A549 (cell line): ENCODE measurements around the gene DGKA. TPM values are rescaled to one million over a fixed set of nuclear protein-coding genes. Genes with fewer than 3 reads are reported as not detected.

ENCODE experiments used
- ATAC-seq, 2 experiments: fragments of 200-7000 bp in 1 of 2; fragments of >200 bp in 1 of 2; cut with Nextera tagmentation in 1 of 2; cut with Tn5 transposase in 1 of 2; 3 replicates each; pipeline versions ENCODE4 v1.8.0 to v1.9.1; 2018 to 2020; ENCODE audit warnings: mild to moderate bottlenecking in 1 of 2, moderate library complexity in 1 of 2
- CTCF ChIA-PET: fragments of 300-600 bp; sonication (Branson Sonifier 250); formaldehyde crosslinking; extraction: SDS; loops from one replicate; lab custom pipeline; 2021; ENCODE audit warnings: antibody characterized with exemption, inconsistent platforms; lab: Yijun Ruan, JAX
- POLR2A ChIA-PET: fragments of 350-600 bp; formaldehyde crosslinking; extraction: SDS; loops from one replicate; lab custom pipeline; 2021; ENCODE audit warnings: antibody characterized with exemption, inconsistent platforms; lab: Yijun Ruan, JAX
- DNase-seq, 2 experiments: peaks; one replicate each; pipeline versions ENCODE4 v3.0.0 to v3.0.0-alpha.2; 2011 to 2016; ENCODE audit warnings: low read depth in 1 of 2, low spot score in 1 of 2
- FAIRE-seq: peaks from 2 replicates; lab custom pipeline; 2011; peaks lifted over from hg19 to GRCh38; lab: Jason Lieb, UNC
- H3K27ac ChIP-seq, 2 experiments: fragments of >200 bp; sonication (Bioruptor Twin); formaldehyde crosslinking; 3 replicates each; pipeline ENCODE4 v1.5.1; 2016 to 2017
- H3K4me1 ChIP-seq: fragments of >200 bp; sonication (Bioruptor Twin); formaldehyde crosslinking; 3 replicates; pipeline ENCODE4 v1.6.1; 2016
- H3K4me2 ChIP-seq: fragments of >200 bp; sonication (Bioruptor Twin); formaldehyde crosslinking; 3 replicates; pipeline ENCODE4 v1.6.1; 2016
- H3K4me3 ChIP-seq: fragments of >200 bp; sonication (Bioruptor Twin); formaldehyde crosslinking; 3 replicates; pipeline ENCODE4 v1.5.1; 2016
- H3K9me3 ChIP-seq: fragments of >200 bp; sonication (Bioruptor Twin); formaldehyde crosslinking; 3 replicates; pipeline ENCODE4 v1.6.1; 2016
- ATOH8 ChIP-seq: fragments of 250-450 bp; sonication (Bioruptor Pico); IDR thresholded peaks from 2 replicates; pipeline ENCODE4 v1.5.0; 2020; ENCODE audit warnings: low read depth, mild to moderate bottlenecking, moderate library complexity
- BCL3 ChIP-seq: fragments of >200 bp; sonication (Bioruptor Twin); formaldehyde crosslinking; IDR thresholded peaks from 3 replicates; pipeline ENCODE4 v1.6.1; 2016
- BHLHE40 ChIP-seq: IDR thresholded peaks from 2 replicates; pipeline ENCODE4 v1.6.1; 2012; ENCODE audit warnings: low read depth, low read length, inconsistent platforms
- CBX2 ChIP-seq: fragments of 200-600 bp; sonication (generic); IDR thresholded peaks from 2 replicates; pipeline ENCODE4 v1.6.1; 2016; ENCODE audit warnings: low read depth, mild to moderate bottlenecking, borderline replicate concordance
- CEBPB ChIP-seq, 2 experiments: fragments of >200 bp in 1 of 2; sonication (Bioruptor Twin) in 1 of 2; formaldehyde crosslinking in 1 of 2; IDR thresholded peaks; 2 replicates each; pipeline ENCODE4 v1.6.1; 2012 to 2016
- CHD4 ChIP-seq: fragments of 200-600 bp; sonication (generic); IDR thresholded peaks from 2 replicates; pipeline ENCODE4 v1.6.1; 2016; ENCODE audit warnings: antibody characterized with exemption, mild to moderate bottlenecking, borderline replicate concordance
- EHMT2 ChIP-seq: fragments of 200-600 bp; sonication (generic); IDR thresholded peaks from 2 replicates; pipeline ENCODE4 v1.6.1; 2016; ENCODE audit warnings: antibody characterized with exemption, low read depth, mild to moderate bottlenecking, moderate library complexity
- ELK1 ChIP-seq: fragments of 150-350 bp; IDR thresholded peaks from 2 replicates; pipeline ENCODE4 v1.6.1; 2014; ENCODE audit warnings: low read depth, mild to moderate bottlenecking, low read length
- FOXS1 ChIP-seq: fragments of 250-450 bp; sonication (Bioruptor Pico); IDR thresholded peaks from 2 replicates; pipeline ENCODE4 v1.5.0; 2020; ENCODE audit warnings: mild to moderate bottlenecking, moderate library complexity
- HMGXB4 ChIP-seq: fragments of 250-450 bp; sonication (Bioruptor Pico); IDR thresholded peaks from 2 replicates; pipeline ENCODE4 v1.5.0; 2021; ENCODE audit warnings: mild to moderate bottlenecking, moderate library complexity, borderline replicate concordance
- HOXB13 ChIP-seq: fragments of 250-450 bp; sonication (Bioruptor Pico); IDR thresholded peaks from 2 replicates; pipeline ENCODE4 v1.5.0; 2020; ENCODE audit warnings: low read depth, mild to moderate bottlenecking, moderate library complexity
- HOXB5 ChIP-seq: fragments of 250-450 bp; sonication (Bioruptor Pico); IDR thresholded peaks from 2 replicates; pipeline ENCODE4 v1.5.0; 2020; ENCODE audit warnings: mild to moderate bottlenecking, moderate library complexity
- JUN ChIP-seq, 2 experiments: fragments of >200 bp; sonication (Bioruptor Twin); formaldehyde crosslinking; IDR thresholded peaks; 2 replicates in 1 of 2; 3 replicates in 1 of 2; pipeline ENCODE4 v1.6.1; 2016 to 2017
- KDM1A ChIP-seq: fragments of 200-600 bp; sonication (generic); IDR thresholded peaks from 2 replicates; pipeline ENCODE4 v1.6.1; 2016; ENCODE audit warnings: low read depth, mild to moderate bottlenecking
- MAFK ChIP-seq: fragments of 450-650 bp; IDR thresholded peaks from 2 replicates; pipeline ENCODE4 v1.6.1; 2014; ENCODE audit not compliant: partially characterized antibody
- NFE2L2 ChIP-seq: fragments of 150-350 bp; conservative IDR thresholded peaks from 2 replicates; pipeline ENCODE4 v1.6.1; 2014; ENCODE audit warnings: low read length
- NR3C1 ChIP-seq: fragments of >200 bp; sonication (Bioruptor Twin); formaldehyde crosslinking; IDR thresholded peaks from 3 replicates; pipeline ENCODE4 v1.6.1; 2017
- PBX3 ChIP-seq: IDR thresholded peaks from 2 replicates; pipeline ENCODE4 v1.6.1; 2012
- POLR2A ChIP-seq: IDR thresholded peaks from 2 replicates; pipeline ENCODE4 v1.6.1; 2012; ENCODE audit warnings: mild to moderate bottlenecking, low read length
- POLR2AphosphoS2 ChIP-seq: conservative IDR thresholded peaks from 2 replicates; pipeline ENCODE4 v1.6.1; 2012; ENCODE audit warnings: low read length, improper control_type of control experiment, inconsistent platforms
- RARB ChIP-seq: fragments of 250-450 bp; sonication (Bioruptor Pico); IDR thresholded peaks from 2 replicates; pipeline ENCODE4 v1.8.0; 2021; ENCODE audit warnings: mild to moderate bottlenecking, moderate library complexity
- REST ChIP-seq: fragments of 200-600 bp; sonication (generic); IDR thresholded peaks from 2 replicates; pipeline ENCODE4 v1.6.1; 2016; ENCODE audit warnings: antibody characterized with exemption, mild to moderate bottlenecking, moderate library complexity
- SMC3 ChIP-seq: fragments of >200 bp; sonication (Bioruptor Twin); formaldehyde crosslinking; IDR thresholded peaks from 3 replicates; pipeline ENCODE4 v1.6.1; 2018; ENCODE audit warnings: inconsistent platforms
- USF2 ChIP-seq: fragments of 450-650 bp; IDR thresholded peaks from 2 replicates; pipeline ENCODE4 v1.6.1; 2014; ENCODE audit warnings: antibody characterized with exemption
- ZFP36 ChIP-seq: fragments of 450-650 bp; IDR thresholded peaks from 2 replicates; pipeline ENCODE4 v1.6.1; 2014; ENCODE audit warnings: borderline replicate concordance; ENCODE audit not compliant: partially characterized antibody
- WGBS: methylation state at CpG from one replicate; pipeline ENCODE4 v1.1.6; 2017; ENCODE audit errors: missing lambda C conversion rate; 5-methylcytosine and 5-hydroxymethylcytosine counted together
- polyA plus RNA-seq, 4 experiments: library from polyadenylated mRNA; depleted of rRNA in 3 of 4; stranded (reverse); fragments of >200 nt; fragmentation: RNase III in 1 of 4; extraction: RNeasy Plus Mini Kit Qiagen cat#74134 plus additional on column Dnase treatment in 1 of 4; gene quantifications; 2 replicates in 3 of 4; 3 replicates in 1 of 4; pipeline ENCODE4 v1.2.3, GENCODE V29; 2011 to 2017

Gene DGKA
- polyA plus RNA-seq, 2 of the 4 experiments (the other 2 are of a cell fraction): 21.0 to 24.7 TPM

GRCh38 chr12:55909513-55909884, 21.5 kb upstream of the DGKA start:
- CTCF ChIA-PET: interaction anchor here (2.0 to 3.6 kb wide), 2 partner anchors 16 to 30 kb away, joined by 6 to 18 read pairs; no protein-coding TSS in a partner anchor
- H3K27ac ChIP-seq: peak overlapping the region in 1 of 2 experiments; percentile 21; a peak in 1 of 6 replicates
- H3K9me3 ChIP-seq: no peaks in the 10 kb centered on the region
- WGBS: 61% methylated on average over 2 of the region's 2 CpGs
- FAIRE-seq (no peak), ATAC-seq (no peak), DNase-seq (no peak)
- TF ChIP-seq JUN (IDR thresholded peaks at IDR 0.05): no peak
- TF ChIP-seq SMC3: no peak
- no peak for TF ChIP-seq NR3C1
- TF ChIP-seq BHLHE40: no peak
- TF ChIP-seq KDM1A: no peak
- TF ChIP-seq RARB (CRISPR knock-in tag): no peak
- no peak for TF ChIP-seq USF2
- no peak for TF ChIP-seq EHMT2
- no peak for TF ChIP-seq POLR2A
- no peak for TF ChIP-seq BCL3
- TF ChIP-seq POLR2AphosphoS2: no peak
- TF ChIP-seq CEBPB (IDR thresholded peaks at IDR 0.05): no peak
- no peak for TF ChIP-seq MAFK
- TF ChIP-seq ZFP36: no peak
- TF ChIP-seq HOXB5: no peak
- no peak for TF ChIP-seq PBX3
- no peak for TF ChIP-seq FOXS1 (CRISPR knock-in tag)
- TF ChIP-seq HMGXB4: no peak
- no peak for TF ChIP-seq HOXB13 (CRISPR knock-in tag)
- POLR2A ChIA-PET: no interaction called here
- peaks cover 24% of the 10 kb centered on the region for H3K4me1 ChIP-seq
- H3K4me2 ChIP-seq: peak overlapping the region; percentile 37
- no peak overlapping the region for H3K4me3 ChIP-seq

GRCh38 chr12:55912908-55913307, 18.1 kb upstream of the DGKA start:
- TF ChIP-seq NR3C1 (no peak), NFE2L2 (no peak), CBX2 (no peak)
- H3K4me1 ChIP-seq: peaks cover 28% of the 10 kb centered on the region
- FAIRE-seq (no peak), DNase-seq (no peak), ATAC-seq (no peak)
- ChIA-PET CTCF (interaction anchor here (0.9 to 5.6 kb wide), 3 partner anchors 12 to 174 kb away, joined by 3 to 52 read pairs (median 4); partner anchors contain the start of gene PYM1), POLR2A (no interaction called here)
- H3K9me3 ChIP-seq: no peaks in the 10 kb centered on the region
- H3K4me2 ChIP-seq: no peak overlapping the region
- no peak overlapping the region for H3K4me3 ChIP-seq
- H3K27ac ChIP-seq: no peak overlapping the region
- 97% methylated on average over 4 of the region's 4 CpGs for WGBS

GRCh38 chr12:55915482-55915859, 15.5 kb upstream of the DGKA start:
- FAIRE-seq: no peak
- H3K4me1 ChIP-seq: peaks cover 28% of the 10 kb centered on the region
- no peak for DNase-seq
- POLR2A ChIA-PET: no interaction called here
- no peak for ATAC-seq
- H3K27ac ChIP-seq: no peak overlapping the region
- 83% methylated on average over 3 of the region's 3 CpGs for whole genome bisulfite sequencing
- no peaks in the 10 kb centered on the region for H3K9me3 ChIP-seq
- H3K4me2 ChIP-seq: no peak overlapping the region
- no peak overlapping the region for H3K4me3 ChIP-seq
- CTCF ChIA-PET: interaction anchor here (0.6 to 5.6 kb wide), 5 partner anchors 11 to 138 kb away, joined by 3 to 52 read pairs (median 5); partner anchors contain the start of gene PYM1
- TF ChIP-seq CHD4: no peak
- TF ChIP-seq ATOH8 (CRISPR knock-in tag): no peak
- TF ChIP-seq JUN (IDR thresholded peaks at IDR 0.05): no peak
- no peak for TF ChIP-seq REST
- no peak for TF ChIP-seq ELK1
